HTR-8/SVneo (cell line): Measurements from ENCODE around the gene RIMS3.
A peak's percentile ranks its signal among the peaks of the same experiment; 100 is the strongest.
"Not testable (repeated sequence)": the region's sequence is repeated elsewhere in the genome, so short reads cannot be mapped to it uniquely, and the experiment has no call there.

ENCODE experiments used
- DNase-seq: peaks from one replicate; pipeline ENCODE4 v3.0.0; 2011; ENCODE audit warnings: low spot score, mixed read lengths; ENCODE audit not compliant: insufficient read length
- FAIRE-seq: peaks from 2 replicates; lab custom pipeline; 2011; peaks lifted over from hg19 to GRCh38; lab: Jason Lieb, UNC

The RIMS3 gene

GRCh38 chr1:40635763-40636500 lies 29.6 kb downstream of the RIMS3 start:
- DNase-seq (no peak), FAIRE-seq (no peak)

- DNase-seq (no peak), FAIRE-seq (no peak)
Observed at GRCh38 chr1:40634901-40635655, 30.4 kb downstream of the RIMS3 start.

- no peak for FAIRE-seq
- no peak for DNase-seq
Observed at GRCh38 chr1:40633931-40634376, 31.5 kb downstream of the RIMS3 start.

- DNase-seq (no peak), FAIRE-seq (no peak)
Observed at GRCh38 chr1:40633523-40633922, 32.0 kb downstream of the RIMS3 start.

- DNase-seq: no peak
- no peak for FAIRE-seq
Observed at GRCh38 chr1:40630488-40631223, 34.8 kb downstream of the RIMS3 start.

GRCh38 chr1:40629546-40629945 lies 35.9 kb downstream of the RIMS3 start:
- not testable (repeated sequence) for DNase-seq, FAIRE-seq

DNA sequence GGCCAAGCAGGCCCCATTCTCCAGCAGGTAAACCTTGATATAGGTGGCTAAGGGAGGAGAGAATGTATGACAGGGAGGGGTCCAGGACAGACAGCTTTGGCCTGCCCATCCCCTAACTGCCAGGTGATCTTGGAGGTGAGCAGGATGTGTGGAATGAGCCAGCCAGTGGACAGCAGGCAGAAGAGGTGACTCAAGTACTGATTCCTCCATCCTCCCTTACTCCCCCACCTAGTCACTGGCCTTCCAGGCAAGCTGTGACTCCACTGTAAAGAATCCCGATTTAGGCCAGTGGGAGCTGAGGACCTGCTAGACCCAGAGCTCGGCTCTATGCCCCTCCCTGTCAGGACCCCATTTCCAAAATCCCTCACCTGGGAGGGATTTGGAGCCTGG lies 36.6 kb downstream of the RIMS3 start:
- DNase-seq: no peak
- no peak for FAIRE-seq

- FAIRE-seq: no peak
- no peak for DNase-seq
Observed at GRCh38 chr1:40627987-40628902, 37.2 kb downstream of the RIMS3 start.

DNA sequence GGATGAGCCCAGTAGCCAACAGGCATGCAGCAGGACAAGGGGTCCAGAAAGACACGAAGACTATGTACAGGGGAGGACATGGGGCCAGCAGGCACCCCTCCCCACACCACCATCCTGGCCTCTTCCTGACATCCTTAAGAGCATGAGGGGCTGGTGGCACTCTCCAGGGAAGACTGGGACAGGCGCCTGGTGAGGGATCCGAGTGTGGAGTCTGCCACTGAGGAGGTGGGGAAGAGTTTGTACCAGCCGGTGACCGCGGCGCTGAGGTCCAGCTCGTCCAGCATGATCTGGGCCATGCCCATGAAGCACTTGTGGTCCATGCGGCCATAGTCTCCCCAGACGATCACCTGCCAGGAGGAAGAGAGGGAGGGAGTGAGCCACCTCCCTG lies 39.1 kb downstream of the RIMS3 start:
- FAIRE-seq: no peak
- DNase-seq: no peak

- no peak for DNase-seq
- FAIRE-seq: no peak
Observed at GRCh38 chr1:40625476-40626382, 39.8 kb downstream of the RIMS3 start.

DNA sequence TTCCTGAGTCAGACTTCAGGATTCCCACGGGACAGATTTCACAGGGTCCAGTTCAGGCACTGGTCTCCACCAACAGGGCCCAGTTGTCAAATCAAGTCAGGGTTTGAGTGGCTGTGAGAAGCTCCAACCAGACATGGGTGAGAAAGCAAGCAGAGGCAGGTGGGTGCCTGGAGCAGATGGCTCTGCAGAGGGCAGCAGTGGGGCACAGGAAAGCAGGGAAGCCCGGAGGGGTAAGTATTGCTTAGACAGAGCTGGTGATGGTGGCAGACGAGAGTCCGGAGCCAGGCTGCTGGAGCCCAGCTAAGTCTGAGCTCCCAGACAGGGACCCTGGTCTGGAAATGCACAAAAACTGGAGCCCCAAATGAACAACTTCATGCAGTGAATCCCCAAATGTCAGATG lies 40.4 kb downstream of the RIMS3 start:
- FAIRE-seq (no peak), DNase-seq (peak; percentile 28)

DNA sequence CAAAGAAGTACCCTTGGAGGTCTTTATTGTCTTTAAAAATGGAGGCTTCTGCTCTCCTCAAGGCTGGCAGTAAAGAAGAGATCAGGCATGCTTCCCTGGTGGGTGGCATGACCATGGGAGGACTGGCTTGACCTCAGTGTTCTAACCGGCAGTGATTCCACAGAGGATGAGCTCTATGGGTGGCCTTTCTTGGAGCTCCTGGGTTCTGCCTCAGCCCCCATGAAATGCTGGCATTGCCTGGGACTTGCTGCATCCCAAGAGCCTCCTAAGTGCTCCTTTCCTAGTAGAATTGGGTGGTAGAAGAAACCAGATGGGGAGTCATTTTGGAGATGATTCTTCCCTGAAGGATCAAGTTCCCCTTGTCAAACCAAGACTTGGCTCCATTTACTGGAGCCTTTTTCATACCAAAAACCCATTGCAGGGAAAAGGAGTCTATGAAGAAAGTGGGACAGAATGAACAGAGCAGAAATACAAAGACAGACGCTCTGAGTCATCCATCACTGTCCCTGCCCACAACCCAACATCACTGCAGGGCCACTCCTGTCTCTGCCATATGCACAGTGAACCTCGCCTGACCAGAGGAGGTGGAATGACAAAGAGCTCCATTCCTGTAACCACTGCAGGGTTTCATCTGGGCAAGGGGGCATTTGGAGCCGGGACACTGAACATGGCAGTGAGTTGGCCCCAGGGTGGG lies 42.4 kb downstream of the RIMS3 start:
- FAIRE-seq: no peak
- DNase-seq: no peak

- no peak for FAIRE-seq
- DNase-seq: no peak
Observed at GRCh38 chr1:40621821-40622450, 43.5 kb downstream of the RIMS3 start.

DNA sequence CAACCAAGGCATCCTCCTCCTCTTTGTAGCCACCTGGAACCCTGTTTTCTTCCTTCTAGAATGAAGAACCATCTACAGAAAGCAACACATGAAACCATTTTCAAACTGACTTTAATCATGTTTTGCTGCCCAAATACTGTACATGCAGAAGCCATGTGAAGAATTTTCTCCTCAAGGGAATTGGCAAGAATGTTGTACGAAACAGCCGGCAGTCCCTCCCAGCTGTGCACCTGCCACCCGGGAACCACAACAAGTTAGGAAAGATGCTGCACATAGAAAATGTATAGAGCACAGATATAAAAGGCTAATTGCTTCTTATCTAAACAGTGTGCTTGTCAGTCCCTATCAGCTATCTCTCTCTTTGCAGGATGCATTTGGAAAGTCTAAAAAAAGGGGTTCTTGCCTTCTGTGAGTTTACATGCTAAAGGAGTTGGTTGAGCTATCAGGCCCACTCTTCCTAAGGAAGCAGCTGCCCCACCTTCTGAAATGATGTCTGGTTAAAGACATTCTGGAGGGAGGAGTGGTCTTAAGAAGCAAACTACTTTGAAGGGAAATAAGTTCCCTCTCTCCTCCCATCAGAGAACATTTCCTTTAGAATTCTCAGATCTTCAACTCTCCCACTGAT lies 44.8 kb downstream of the RIMS3 start:
- DNase-seq: no peak

GRCh38 chr1:40620150-40620549 lies 45.3 kb downstream of the RIMS3 start:
- FAIRE-seq (no peak), DNase-seq (no peak)

More for the DNA sequence above, 44.8 kb downstream of the RIMS3 start:
- FAIRE-seq: no peak

GRCh38 chr1:40618108-40618507 lies 47.4 kb downstream of the RIMS3 start:
- DNase-seq (no peak), FAIRE-seq (no peak)

- FAIRE-seq (peak; percentile 16), DNase-seq (peak; percentile 70)
Observed at GRCh38 chr1:40612345-40612831, 53.1 kb downstream of the RIMS3 start.
